ENCODE results near the gene AMPD1. TPM values are rescaled to one million over a fixed set of nuclear protein-coding genes. Genes with fewer than 3 reads are reported as not detected.

The AMPD1 gene
- not detected for total RNA-seq

DNA sequence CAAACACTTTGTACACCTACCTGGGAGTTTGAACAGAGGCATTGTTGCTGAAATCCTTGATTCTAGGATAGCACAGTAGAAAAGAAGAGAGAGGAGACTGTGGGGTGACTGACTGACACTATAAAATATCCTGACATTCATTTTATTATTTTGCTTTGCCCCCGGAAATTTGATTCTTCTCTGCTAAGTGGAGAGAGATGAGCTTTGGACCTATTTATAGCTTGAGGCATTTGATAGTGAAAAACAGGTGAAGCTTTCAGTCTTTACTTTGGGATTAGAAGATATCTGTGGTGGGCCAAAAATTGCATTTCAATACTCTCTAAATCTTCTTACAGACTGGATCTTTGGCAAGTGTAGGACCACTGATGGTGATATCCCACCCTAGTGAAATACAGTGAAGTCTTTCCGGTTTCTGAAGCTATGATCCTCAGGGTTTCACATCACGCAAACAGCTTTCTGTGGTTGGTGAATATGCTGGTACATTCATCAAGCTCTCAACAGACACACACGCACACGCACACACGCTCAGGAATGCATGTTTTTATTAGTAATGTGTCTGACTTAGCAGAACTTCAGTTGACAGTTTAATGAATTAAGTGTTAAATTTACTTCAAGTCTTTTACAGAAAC lies at the start of gene AMPD1:
Gene AMPD1 (minus strand): TSS at position 117 of the 629 bp plus-strand sequence. CDS start 75 bp downstream, at position 42.
- DNase-seq (ENCODE audit: low spot score) (no peak), ATAC-seq (no peak)
- intact Hi-C loops (cut with DNase I) = no loop called here

DNA sequence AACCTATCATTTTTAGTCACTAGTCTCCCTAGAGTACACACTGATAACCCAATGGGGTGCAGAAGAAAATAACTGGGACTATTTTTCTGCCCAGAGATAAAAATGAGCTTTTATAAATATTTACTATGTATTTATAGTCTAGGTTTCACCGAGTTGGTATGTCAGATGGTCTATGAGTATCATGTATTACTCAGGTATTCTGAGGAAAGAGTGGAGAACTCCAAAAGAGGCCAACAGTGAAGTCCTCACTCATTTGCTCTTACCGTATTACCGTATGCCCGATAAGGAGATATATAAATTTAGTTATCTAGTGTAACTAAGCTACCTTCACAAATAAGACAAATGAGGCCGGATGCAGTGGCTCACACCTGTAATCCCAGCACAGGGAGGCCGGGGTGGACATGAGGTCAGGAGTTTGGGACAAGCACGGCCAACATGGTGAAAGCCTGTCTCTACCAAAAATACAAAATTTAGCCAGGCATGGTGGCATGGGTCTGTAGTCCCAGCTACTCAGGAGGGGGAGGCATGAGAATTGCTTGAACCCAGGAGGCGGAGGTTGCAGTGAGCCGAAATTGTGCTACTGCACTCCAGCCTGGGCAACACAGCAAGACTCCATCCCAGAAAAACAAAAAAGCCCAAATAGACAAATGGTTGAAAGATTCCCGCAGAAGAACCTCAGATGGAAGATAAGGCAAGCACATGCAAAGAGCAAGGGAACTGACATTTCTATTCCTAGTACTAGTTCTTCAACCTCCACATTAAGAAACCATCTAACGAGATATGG lies 46.8 kb upstream of the AMPD1 start:
- intact Hi-C loops (cut with DNase I) = no loop called here
- DNase-seq (ENCODE audit: low spot score) (no peak), ATAC-seq (no peak)

DNA sequence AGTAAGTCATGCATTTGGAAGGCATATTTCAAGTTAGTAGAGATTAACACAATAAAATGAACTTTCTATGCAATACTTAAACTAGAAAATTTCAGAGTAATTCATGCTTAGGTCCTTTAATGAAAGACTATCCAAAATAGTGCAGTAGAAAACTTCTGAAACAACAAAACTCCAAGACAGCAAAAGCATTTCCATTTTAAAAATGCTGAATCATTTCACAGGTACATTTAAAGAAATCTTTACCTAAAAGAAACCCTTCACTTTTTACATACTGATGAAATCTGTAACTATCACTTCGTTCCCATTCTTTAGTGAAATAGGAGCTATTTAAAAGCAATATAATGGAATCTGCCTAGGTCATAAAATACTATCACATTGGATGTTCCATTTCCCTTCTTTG lies 45.0 kb upstream of the AMPD1 start:
- DNase-seq (ENCODE audit: low spot score) (no peak), ATAC-seq (no peak)
- intact Hi-C loops (cut with DNase I) = no loop called here

DNA sequence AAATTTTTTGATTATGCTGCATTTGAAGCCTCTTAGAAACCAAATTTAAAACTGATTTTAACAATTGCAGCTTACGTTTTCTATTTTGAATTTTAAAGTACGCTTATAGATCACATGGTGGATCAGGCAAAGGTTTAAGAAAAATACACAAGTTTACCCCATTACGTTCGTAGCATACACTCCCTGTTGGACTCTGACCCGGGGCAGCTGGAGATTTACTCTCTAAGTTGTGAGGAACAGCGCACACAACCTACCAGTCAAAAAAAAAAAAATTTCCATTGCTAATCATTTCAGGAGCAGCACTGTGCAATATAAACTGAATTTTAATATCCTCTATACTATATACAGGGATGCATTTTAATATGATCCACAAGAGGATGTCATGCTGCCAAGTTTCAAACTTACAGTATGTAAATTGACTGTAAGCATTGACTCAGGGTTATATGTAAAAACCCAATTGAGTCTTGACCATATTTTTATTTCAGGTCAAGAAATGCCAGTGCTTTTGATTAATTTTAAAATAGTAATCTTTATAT lies 42.0 kb upstream of the AMPD1 start:
- DNase-seq (ENCODE audit: low spot score) (no peak), ATAC-seq (no peak)
- intact Hi-C loops (cut with DNase I) = no loop called here

DNA sequence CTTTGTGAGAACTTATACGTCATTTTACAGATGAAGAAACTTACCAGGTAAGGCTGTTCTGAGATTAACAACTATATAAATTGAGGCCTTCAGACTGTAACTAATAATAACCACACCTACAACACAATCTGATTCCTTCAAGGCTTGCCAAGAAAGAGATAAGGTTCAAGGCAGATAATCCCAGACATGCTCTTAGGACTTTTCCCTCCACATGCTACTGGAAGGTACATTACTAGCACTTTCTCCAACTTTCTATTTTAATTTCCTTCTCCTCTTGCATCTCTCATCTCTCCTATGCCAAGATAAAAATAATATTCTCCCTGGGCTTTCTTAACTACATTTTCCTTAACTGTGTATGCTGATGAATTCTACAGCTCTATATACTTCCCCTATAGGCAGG lies 40.1 kb upstream of the AMPD1 start:
- intact Hi-C loops (cut with DNase I) = no loop called here
- ATAC-seq (no peak), DNase-seq (ENCODE audit: low spot score) (no peak)

DNA sequence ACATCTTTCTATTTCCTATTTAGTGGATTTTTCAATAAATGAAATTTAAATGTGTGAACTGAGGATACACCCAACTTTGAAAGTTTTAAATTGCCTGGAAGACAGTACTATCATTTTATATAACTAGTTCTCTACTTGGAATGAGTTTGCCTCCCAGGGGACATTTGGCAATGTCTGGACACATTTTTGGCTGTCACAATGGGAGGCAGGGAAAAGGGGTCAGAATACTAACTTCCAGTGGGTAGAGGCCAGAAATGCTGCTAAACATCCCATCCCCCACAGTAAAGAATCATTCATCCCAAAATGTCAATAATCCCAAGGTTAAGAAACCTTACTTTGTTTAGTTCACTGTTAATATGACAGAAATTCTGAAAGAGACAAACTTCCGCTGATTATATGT lies 34.4 kb upstream of the AMPD1 start:
- intact Hi-C loops (cut with DNase I) = no loop called here
- ATAC-seq = no peak
- DNase-seq (ENCODE audit: low spot score) = no peak

DNA sequence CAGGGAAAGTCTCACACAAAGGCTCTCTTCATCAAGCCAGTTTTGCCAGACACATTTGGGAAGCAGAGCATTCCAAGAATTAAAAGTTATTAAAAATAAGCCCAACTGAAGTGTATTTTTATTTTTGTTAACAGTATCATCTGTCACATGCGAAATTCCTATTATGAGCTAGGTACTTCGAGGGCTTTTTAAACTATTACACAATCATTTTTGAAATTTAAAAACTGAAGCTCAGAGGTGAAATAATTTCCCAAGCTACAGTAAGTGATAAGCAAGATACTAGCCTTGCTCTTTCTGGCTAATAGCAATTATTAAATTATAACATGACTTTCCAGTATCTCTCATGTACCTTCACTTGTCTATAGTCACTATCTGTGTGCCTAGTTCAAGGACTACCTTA lies 33.2 kb upstream of the AMPD1 start:
- no peak for ATAC-seq
- intact Hi-C loops (cut with DNase I) = no loop called here
- DNase-seq (ENCODE audit: low spot score) = no peak

DNA sequence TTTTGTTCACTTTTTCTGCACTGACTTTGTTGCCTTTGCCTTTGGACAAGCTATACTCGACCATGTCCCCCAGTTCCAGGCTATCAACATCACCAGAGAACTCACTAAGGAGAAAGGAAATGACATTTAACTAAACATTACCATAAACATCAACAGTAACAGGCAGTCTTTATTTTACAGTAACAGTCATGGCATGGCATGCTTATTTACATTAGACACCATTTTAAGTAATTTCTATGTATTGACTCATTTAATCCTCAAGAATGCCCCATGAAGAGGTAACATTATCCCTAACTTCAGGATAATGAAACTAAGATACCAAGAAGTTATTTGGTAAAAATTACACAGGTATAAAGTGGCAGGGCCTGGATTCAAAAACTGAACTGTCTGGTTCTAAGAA lies 29.9 kb upstream of the AMPD1 start:
- no peak for DNase-seq (ENCODE audit: low spot score)
- intact Hi-C loops (cut with DNase I) = no loop called here
- ATAC-seq = no peak

DNA sequence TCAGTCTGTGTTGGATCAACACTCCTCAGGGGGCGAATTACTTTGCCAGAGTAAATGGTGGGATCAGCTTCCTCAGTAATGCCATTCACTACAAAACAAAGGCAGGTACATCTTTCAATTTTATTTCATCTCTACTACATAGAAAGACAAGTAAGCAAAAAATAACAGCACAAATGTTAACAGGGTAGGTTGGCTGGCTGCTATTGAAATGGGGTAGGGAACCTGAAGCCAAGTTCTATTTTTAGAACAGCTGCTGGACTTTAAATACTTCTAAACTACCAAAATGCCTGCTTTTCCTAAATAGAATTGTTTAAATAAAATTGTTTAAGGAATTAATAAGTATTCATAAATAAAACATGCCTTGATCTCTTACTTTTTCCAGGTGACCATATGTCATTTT lies 28.6 kb upstream of the AMPD1 start:
- DNase-seq (ENCODE audit: low spot score) = no peak
- ATAC-seq = no peak
- intact Hi-C loops (cut with DNase I) = no loop called here

DNA sequence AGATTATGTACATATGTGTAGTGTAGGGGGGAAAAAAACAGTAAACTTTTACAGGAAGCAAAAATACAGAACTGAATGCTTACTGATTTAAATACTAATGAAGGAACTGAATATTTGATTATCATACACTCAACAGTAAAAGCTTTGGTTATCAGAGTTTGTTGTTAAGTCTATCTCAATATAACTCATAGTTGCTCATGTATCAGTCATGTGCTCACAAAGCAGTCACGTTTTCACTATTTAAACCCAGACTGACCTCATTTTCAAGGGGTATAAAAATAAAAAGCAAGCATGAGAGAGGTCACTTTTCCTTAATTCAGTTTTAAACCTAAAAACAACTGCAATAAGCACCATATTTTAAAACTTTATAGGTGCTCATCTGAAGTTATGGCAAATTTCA lies 28.1 kb upstream of the AMPD1 start:
- intact Hi-C loops (cut with DNase I) = no loop called here
- ATAC-seq (no peak), DNase-seq (ENCODE audit: low spot score) (no peak)

DNA sequence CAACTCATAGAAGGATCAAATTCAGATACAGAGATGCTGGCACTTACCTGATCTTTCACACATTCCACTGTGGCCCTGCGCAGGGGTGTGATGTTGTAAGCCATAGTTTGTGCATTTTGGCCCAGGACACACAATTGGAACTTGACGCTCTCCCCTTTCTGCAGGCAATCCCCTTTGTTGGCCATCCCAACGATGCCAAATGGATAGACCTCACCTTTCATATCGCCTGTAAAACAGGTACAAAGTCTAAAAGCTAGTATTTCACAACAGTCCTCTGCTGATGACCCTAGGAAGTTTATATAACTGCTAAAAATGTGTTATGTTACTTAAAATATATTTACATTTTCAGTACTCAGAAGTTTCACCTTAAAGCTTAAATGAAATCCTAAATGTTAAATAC lies 25.1 kb upstream of the AMPD1 start:
- intact Hi-C loops (cut with DNase I) = no loop called here
- ATAC-seq (no peak), DNase-seq (ENCODE audit: low spot score) (no peak)

DNA sequence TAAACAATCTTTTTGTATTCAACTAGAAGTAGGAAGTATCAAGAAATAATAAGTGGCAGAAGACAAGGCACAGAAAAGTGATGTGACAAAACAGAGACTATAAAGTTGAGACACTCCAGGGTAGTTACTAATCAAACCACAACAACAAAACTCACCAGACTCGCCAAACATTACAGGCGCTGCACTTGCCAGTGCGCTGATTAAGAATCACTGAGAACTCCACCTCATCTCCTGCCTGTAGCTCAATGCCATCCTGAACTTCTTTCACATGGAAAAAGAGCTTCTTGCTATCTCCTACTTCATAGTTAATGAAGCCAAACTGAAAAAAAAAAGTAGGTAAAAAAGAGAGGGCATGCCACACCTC lies 24.1 kb upstream of the AMPD1 start:
- intact Hi-C loops (cut with DNase I) = no loop called here
- DNase-seq (ENCODE audit: low spot score) (no peak), ATAC-seq (no peak)

DNA sequence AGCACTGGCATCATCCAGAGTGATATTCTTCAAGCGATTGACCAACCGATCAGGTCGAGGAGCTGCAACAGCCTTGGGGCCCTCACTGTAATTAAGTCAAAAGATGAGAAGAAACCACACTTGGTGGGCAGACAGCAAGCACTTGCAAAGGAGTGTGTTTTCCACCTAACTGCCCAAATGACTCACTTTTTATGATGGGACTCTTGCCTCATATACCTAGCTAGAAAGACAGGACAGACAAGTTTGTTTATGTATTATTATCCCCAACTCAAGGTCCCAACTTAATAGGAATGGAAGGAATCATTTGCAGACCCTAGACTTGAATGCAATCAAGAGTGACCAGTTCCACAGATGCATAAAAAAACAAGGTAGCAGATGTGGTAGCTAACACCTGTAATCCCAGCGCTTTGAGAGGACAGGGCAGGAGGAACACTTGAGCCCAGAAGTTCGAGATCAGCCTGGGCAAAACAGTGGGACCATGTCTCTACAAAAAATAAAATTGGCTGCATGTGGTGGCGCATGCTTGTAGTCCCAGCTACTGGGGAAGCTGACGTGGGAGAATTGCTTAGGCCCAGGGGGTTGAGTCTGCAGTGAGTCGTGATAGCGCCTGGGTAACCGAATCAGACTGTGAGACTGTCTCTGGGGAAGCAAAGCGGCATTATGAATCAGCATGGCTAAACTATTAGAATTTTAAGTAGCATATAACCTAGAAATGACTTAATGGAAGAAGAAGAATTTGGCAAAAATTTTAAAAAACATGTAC lies 23.5 kb upstream of the AMPD1 start:
- ATAC-seq = no peak
- intact Hi-C loops (cut with DNase I) = no loop called here
- no peak for DNase-seq (ENCODE audit: low spot score)

DNA sequence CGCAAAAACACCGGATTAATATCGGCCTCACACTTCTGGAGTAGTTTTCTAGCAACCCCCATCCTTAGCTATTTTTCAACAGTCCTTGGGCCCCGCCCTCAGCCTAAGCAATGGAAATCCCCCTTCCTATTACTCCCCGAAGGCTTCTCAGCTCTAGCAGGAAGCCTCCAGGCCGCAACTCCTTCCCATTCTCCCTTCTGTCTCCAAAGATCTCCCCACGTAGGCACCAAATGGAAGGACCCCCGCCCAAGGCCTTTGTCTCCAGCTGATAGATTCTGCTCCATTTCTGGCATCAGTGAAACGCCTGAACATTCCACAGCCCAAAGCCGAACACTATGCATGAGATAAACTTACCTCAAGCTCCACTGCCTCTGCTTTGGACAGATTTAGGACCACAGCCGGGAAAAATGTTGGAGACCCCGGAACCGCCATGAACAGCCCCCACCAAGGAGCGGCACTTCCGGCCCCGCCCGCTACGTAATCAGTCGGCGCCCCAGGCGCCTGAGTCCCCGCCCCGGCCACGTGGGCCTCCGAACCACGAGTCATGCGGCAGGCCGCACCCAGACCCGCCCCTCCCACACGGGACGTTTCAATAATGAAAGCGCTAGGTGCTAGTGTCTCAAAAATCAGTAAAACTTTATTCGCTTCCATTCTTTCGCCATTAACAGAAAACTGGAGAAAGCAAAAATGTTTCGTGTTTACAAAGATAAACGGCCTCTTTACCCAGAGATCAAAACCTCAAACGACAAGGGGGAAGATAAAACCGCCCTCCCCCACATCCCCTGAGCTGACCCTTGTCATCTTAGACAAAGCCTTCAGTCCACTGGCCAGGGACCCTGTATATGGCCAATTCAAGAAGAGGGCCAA lies 21.2 kb upstream of the AMPD1 start, which contains the start of gene NRAS:
Gene NRAS (minus strand): TSS at position 468 of the 867 bp plus-strand sequence. CDS start 611 bp downstream, outside the sequence.
- DNase-seq (ENCODE audit: low spot score) (peak; percentile 98), ATAC-seq (peak; percentile 100)
- intact Hi-C loops (cut with DNase I) = no loop called here

DNA sequence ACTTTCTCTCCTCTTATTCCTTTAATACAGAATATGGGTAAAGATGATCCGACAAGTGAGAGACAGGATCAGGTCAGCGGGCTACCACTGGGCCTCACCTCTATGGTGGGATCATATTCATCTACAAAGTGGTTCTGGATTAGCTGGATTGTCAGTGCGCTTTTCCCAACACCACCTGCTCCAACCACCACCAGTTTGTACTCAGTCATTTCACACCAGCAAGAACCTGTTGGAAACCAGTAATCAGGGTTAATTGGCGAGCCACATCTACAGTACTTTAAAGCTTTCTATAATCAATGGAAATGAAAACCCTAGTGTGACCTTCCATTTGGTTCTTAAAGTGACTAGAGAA lies 20.6 kb upstream of the AMPD1 start:
- intact Hi-C loops (cut with DNase I) = no loop called here
- no peak for DNase-seq (ENCODE audit: low spot score)
- no peak for ATAC-seq

DNA sequence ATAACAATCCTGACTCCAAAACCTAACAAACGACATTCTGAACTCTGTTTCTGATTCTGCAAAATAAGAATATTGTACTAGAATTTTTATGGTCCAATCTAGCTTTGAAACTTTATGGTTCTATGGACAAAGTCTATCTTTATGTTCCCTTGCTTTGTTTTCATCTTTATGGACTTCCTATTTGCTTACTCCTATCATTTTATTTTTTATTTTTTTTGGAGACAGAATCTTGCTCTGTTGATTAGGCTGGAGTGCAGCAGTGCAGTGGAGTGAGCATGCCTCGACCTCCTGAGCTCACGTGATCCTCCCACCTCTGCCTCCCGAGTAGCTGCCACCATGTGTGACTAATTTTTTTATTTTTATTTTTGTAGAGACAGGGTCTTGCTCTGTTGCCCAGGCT lies 17.6 kb upstream of the AMPD1 start:
- ATAC-seq (no peak), DNase-seq (ENCODE audit: low spot score) (no peak)
- intact Hi-C loops (cut with DNase I) = no loop called here

DNA sequence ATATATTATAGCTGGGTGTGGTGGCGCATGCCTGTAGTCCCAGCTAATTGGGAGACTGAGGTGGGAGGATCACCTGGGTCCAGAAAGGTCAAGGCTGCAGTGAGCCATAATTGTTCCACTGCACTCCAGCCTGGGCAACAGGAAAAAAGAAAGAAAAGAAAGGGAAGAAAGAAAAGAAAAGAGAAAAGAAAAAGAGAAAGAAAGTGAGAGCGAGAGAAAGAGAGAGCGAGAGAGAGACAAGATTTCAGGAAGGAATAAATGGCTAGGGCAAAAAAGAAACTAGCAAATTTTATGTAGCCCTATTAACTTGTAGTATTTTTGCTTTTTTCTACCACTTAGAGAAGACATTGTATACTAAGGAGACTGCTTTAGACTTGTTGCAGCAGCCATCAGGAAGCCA lies 15.0 kb upstream of the AMPD1 start:
- intact Hi-C loops (cut with DNase I) = no loop called here
- no peak for DNase-seq (ENCODE audit: low spot score)

DNA sequence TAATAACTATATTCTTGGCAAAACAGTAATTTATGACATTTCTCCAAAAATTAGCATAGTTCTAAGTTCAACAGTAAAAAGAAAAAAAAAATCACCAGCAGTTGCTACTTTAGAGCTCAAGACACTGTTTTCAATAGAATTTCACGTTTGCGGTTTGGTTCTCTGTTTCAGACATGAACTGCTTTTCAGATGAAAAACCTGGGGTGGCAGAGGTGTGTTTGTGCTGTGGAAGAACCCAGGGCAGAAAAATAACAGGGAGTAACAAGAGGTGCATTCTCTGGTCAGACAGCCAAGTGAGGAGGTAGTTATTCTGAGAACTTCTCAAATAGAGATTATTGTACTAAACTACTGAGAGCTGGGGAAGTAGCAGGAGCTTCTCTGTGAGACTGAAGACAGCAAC lies 12.3 kb upstream of the AMPD1 start:
- ATAC-seq = no peak
- DNase-seq (ENCODE audit: low spot score) = no peak
- intact Hi-C loops (cut with DNase I) = no loop called here

More for the DNA sequence above, 15.0 kb upstream of the AMPD1 start:
- ATAC-seq = no peak

DNA sequence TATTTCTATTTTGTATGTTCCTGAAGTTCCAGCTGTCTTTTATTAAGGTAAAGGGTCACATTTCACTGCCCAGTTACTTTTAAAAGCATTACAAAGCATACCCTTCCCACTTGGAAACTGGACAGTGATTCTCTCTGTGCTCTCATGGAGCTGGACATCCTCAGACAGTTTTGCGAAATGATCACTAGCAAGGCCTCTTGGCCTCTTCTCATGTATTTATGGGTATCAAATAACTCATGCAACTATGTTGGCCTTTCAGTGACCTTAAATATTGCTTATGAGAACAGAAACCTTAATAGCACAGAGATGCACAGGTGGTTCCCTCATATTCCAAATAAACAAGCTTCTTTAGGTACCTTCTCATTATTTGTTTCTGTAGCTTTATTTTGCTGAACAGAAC lies 7.9 kb upstream of the AMPD1 start:
- DNase-seq (ENCODE audit: low spot score) (no peak), ATAC-seq (no peak)
- intact Hi-C loops (cut with DNase I) = no loop called here

All from sciatic nerve (tissue), 2 donors.